Colonic mucosa (tissue), 4 donors: ENCODE results near the gene NLRP8. TPM values are rescaled to one million over a fixed set of nuclear protein-coding genes. Genes with fewer than 3 reads are reported as not detected.

Experiments
- DNase-seq: peaks from one replicate; pipeline ENCODE4 v3.0.0-alpha.2; 2020
- H3K27ac ChIP-seq: fragments of 200-600 bp; one replicate; pipeline ENCODE4 v1.8.0; 2021
- H3K27me3 ChIP-seq: fragments of 200-600 bp; one replicate; pipeline ENCODE4 v1.8.0; 2021
- H3K36me3 ChIP-seq: fragments of 200-600 bp; one replicate; pipeline ENCODE4 v1.8.0; 2021
- H3K4me1 ChIP-seq: fragments of 200-600 bp; one replicate; pipeline ENCODE4 v1.8.0; 2021; ENCODE audit warnings: mild to moderate bottlenecking
- H3K4me3 ChIP-seq: fragments of 200-600 bp; one replicate; pipeline ENCODE4 v1.8.0; 2021
- H3K9ac ChIP-seq, 2 donors: one replicate each; pipeline ENCODE4 v1.7.0; 2013; ENCODE audit warnings: control low read depth in 2 of 2, low read depth in 2 of 2, low read length in 2 of 2
- H3K9me3 ChIP-seq: fragments of 200-600 bp; one replicate; pipeline ENCODE4 v1.8.0; 2021
- intact Hi-C: fragments of 100-400 bp; cut with DNase I; formaldehyde crosslinking; loops from one replicate; pipeline ENCODE4 v1.14.1; 2022
- total RNA-seq, 2 donors: library from RNA; stranded (reverse); fragmentation: NEBNext Ultra II Directional in 1 of 2; extraction: Animal tissue kit (Norgen Biotek cat#: 25700) in 1 of 2; gene quantifications; one replicate each; pipeline ENCODE4 v1.2.1, GENCODE V29; 2021
- TF ChIP-seq, protein P1 (sequence below): fragments of 200-600 bp; IDR thresholded peaks from one replicate; pipeline ENCODE4 v1.8.0; 2022; ENCODE audit warnings: antibody characterized with exemption, mild to moderate bottlenecking
- donor health status: healthy.
- donor health status: DM: no; HTN: no; CAD: no.
- donor health status: DM: no; HTN: no; CAD: no.

The NLRP8 gene
- not detected for total RNA-seq

DNA sequence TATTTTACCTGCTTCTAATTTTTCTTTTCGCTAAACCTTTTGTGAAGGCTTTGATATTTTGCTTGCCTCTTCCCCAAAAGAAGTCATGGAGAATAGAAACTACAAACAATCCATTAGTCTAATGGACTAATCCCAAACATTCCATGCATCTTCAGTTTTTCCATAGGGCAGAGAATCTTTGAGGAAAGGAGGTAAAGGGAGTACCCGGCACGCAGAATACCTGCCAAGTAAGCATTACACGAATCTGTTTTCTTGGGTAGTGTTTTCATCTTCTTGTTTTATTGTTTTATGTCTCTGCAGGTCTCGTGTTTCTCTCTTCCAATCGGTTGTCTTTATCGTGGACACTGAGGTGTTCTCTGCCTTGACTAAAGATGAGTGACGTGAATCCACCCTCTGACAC, at the start of gene NLRP8:
Gene NLRP8, plus strand, starts transcription at position 301 of the 400 bp plus-strand sequence.
- no peak within 1 kb of the TSS for H3K27ac ChIP-seq
- H3K36me3 ChIP-seq, result no peaks in the 10 kb centered on the region
- no peaks in the 10 kb centered on the region for H3K4me1 ChIP-seq
- no peak within 1 kb of the TSS for H3K9ac ChIP-seq
- TF ChIP-seq, protein P1, sequence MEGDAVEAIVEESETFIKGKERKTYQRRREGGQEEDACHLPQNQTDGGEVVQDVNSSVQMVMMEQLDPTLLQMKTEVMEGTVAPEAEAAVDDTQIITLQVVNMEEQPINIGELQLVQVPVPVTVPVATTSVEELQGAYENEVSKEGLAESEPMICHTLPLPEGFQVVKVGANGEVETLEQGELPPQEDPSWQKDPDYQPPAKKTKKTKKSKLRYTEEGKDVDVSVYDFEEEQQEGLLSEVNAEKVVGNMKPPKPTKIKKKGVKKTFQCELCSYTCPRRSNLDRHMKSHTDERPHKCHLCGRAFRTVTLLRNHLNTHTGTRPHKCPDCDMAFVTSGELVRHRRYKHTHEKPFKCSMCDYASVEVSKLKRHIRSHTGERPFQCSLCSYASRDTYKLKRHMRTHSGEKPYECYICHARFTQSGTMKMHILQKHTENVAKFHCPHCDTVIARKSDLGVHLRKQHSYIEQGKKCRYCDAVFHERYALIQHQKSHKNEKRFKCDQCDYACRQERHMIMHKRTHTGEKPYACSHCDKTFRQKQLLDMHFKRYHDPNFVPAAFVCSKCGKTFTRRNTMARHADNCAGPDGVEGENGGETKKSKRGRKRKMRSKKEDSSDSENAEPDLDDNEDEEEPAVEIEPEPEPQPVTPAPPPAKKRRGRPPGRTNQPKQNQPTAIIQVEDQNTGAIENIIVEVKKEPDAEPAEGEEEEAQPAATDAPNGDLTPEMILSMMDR, result no peak
- no peaks in the 10 kb centered on the region for H3K9me3 ChIP-seq
- intact Hi-C loops, result no loop called here
- H3K4me3 ChIP-seq, result no peak within 1 kb of the TSS
- DNase-seq, result no peak
- no peaks in the 10 kb centered on the region for H3K27me3 ChIP-seq

DNA sequence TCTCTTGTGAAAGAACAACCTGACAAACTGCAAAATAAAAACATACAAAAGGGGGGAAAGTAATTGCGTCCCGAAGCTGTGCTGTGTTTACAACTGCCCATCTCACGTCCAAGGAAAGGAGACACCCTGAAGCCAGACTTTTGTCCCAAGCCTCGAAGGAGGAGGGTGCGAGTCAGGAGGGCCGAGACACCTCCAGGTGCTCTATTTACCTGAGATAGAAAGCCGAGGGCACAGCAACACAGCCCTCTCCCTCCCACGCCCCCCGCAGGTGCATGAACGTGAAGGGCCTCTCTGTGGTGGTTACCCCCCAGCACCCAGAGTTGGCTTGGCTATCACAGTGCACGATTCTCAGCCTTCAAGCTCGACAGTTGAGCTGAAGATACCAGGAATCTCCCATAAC, 48.7 kb upstream of the NLRP8 start:
- H3K36me3 ChIP-seq, result no peaks in the 10 kb centered on the region
- no peaks in the 10 kb centered on the region for H3K4me1 ChIP-seq
- no peak overlapping the region for H3K4me3 ChIP-seq
- TF ChIP-seq, protein P1, result no peak
- H3K9ac ChIP-seq, result no peak overlapping the region
- intact Hi-C loops, result no loop called here
- no peaks in the 10 kb centered on the region for H3K9me3 ChIP-seq
- DNase-seq, result no peak
- H3K27me3 ChIP-seq, result no peaks in the 10 kb centered on the region
- H3K27ac ChIP-seq, result no peak overlapping the region

DNA sequence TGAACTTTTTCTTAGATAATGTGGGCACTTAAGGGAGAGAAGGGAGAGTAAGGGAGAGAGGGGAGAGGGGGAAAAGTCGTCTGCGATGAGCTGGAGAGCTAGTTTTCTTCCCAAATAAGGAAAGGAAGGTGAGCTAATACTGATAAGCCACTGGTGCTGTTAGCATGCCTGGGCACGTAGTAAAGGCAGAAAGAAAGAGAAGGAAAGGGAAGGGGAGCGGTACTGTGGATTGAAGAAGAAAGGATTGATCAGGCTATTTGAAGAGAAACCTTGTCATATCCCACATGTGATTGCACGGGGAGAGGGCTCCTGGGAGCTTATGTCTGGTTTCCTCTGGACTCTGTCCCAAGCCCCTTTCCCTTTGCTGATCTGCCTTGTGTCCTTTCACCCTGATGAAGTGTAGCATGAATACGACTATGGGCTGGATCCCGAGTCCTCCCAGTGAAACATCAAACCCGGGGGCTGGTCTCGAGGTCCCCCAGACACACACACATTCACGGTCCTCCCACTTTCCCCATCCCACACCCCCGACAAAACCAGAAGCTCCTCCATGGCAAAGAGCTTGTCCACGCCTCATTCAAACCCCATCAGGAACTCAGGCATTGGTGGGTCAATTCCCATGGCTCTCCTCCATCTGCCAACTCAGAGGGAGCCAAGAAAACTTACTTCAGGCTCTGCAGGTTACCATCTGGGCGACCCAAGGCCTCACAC, 46.1 kb upstream of the NLRP8 start:
- no peaks in the 10 kb centered on the region for H3K27me3 ChIP-seq
- no peak overlapping the region for H3K27ac ChIP-seq
- H3K4me1 ChIP-seq, result no peaks in the 10 kb centered on the region
- H3K9ac ChIP-seq, result no peak overlapping the region
- intact Hi-C loops, result no loop called here
- TF ChIP-seq, protein P1, result no peak
- no peaks in the 10 kb centered on the region for H3K36me3 ChIP-seq
- H3K4me3 ChIP-seq, result no peak overlapping the region
- no peak for DNase-seq
- H3K9me3 ChIP-seq, result no peaks in the 10 kb centered on the region

DNA sequence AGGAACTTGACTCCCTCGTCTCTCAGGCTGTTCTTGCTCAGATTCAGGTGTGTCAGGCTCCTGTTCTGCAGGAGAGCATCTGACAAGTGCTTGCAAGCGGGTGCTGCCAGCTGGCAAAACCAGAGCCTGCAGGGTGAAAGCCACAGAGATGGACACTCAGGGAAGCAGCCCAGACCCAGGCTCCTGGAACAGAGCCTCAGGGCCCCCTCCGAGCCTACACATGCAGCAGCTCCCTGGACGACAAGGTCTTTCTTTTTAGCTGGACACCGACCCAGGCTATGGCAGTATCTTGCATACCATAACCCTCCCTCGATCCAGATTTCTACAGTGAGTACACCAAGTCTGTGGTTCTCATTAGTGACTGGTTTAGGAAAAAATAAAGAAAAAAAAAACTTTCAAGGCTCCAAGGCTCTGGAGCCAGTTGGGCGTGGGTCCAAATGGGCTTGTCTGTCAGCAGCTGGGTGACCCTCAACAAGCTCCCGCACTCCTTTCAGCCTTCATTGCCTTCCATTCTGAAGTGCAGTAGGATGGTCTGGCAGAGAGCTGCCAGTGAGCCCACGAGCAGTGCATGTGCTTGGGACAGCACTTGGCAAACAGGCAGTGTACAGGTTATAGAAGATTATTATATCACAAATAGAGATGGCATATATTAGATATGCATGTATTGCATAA, 45.4 kb upstream of the NLRP8 start:
- Histone ChIP-seq H3K4me1 (no peaks in the 10 kb centered on the region), H3K4me3 (no peak overlapping the region), H3K27me3 (no peaks in the 10 kb centered on the region), H3K36me3 (no peaks in the 10 kb centered on the region), H3K9me3 (no peaks in the 10 kb centered on the region), H3K27ac (no peak overlapping the region), H3K9ac (no peak overlapping the region)
- intact Hi-C loops, result no loop called here
- TF ChIP-seq, protein P1, result no peak
- no peak for DNase-seq

DNA sequence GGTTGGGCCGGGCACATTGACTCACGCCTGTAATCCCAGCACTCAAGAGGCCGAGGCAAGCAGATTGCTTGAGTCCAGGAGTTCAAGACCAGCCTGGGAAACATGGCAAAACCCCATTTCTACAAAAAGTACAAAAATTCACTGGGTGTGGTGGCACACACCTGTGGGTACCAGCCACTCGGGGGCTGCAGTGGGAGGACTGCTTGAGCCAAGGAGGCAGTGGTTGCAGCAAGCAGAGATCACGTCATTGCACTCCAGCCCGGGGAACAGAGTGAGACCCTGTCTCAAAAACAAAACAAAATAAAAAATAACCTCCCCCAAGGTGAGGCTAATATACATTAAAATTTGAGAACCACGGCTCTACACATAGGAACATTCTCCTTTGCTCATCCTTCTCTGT, 40.3 kb upstream of the NLRP8 start:
- Histone ChIP-seq H3K36me3 (no peaks in the 10 kb centered on the region), H3K27me3 (no peaks in the 10 kb centered on the region), H3K9ac (no peak overlapping the region), H3K4me1 (no peaks in the 10 kb centered on the region), H3K27ac (no peak overlapping the region), H3K4me3 (no peak overlapping the region), H3K9me3 (no peaks in the 10 kb centered on the region)
- intact Hi-C loops, result no loop called here
- TF ChIP-seq, protein P1, result no peak
- DNase-seq, result no peak
